G401 (cell line): ENCODE measurements around the gene CAMKMT. TPM values are rescaled to one million over a fixed set of nuclear protein-coding genes. Genes with fewer than 3 reads are reported as not detected.
A peak's percentile ranks its signal among the peaks of the same experiment; 100 is the strongest.
"Not testable (repeated sequence)": the region's sequence is repeated elsewhere in the genome, so short reads cannot be mapped to it uniquely, and the experiment has no call there.

Experiments used
- DNase-seq: peaks from one replicate; pipeline ENCODE4 v3.0.0-alpha.2; 2015; ENCODE audit warnings: low spot score
- in situ Hi-C: cut with HindIII; loops from 2 replicates; pipeline ENCODE4 v1.10.0; 2016; ENCODE audit warnings: low sequenced_read_pairs, mixed read lengths
- total RNA-seq: library from RNA; depleted of rRNA; stranded (reverse); fragments of >200 nt; shearing (Covaris generic); gene quantifications from 2 replicates; pipeline ENCODE4 v1.2.3, GENCODE V29; 2014

Gene CAMKMT
- total RNA-seq, 1 experiment from 2014 or later, result 1.6 TPM

GRCh38 chr2:44354761-44355160 lies 7.0 kb upstream of the CAMKMT start:
- in situ Hi-C loops, result no loop called here
- DNase-seq, result no peak

- in situ Hi-C loops, result no loop called here
- DNase-seq, result peak; percentile 45
Measured at GRCh38 chr2:44358503-44358902, 3.2 kb upstream of the CAMKMT start.

- in situ Hi-C loops, result no loop called here
- DNase-seq, result no peak
Measured at GRCh38 chr2:44360749-44361329, 908 bp upstream of the CAMKMT start.

- in situ Hi-C loops, result no loop called here
- peak; percentile 63 for DNase-seq
Measured at GRCh38 chr2:44362207-44363015, 664 bp downstream of the CAMKMT start.

- in situ Hi-C loops, result no loop called here
- no peak for DNase-seq
Measured at GRCh38 chr2:44364604-44365003, 2.9 kb downstream of the CAMKMT start.

GRCh38 chr2:44367591-44367990 lies 5.8 kb downstream of the CAMKMT start:
- in situ Hi-C loops, result no loop called here
- DNase-seq, result no peak

GRCh38 chr2:44369392-44369791 lies 7.6 kb downstream of the CAMKMT start:
- no peak for DNase-seq
- in situ Hi-C loops, result no loop called here

- DNase-seq, result no peak
- in situ Hi-C loops, result no loop called here
Measured at GRCh38 chr2:44371445-44371844, 9.7 kb downstream of the CAMKMT start.

GRCh38 chr2:44372246-44372645 lies 10.5 kb downstream of the CAMKMT start:
- no peak for DNase-seq
- in situ Hi-C loops, result no loop called here

- no peak for DNase-seq
- in situ Hi-C loops, result no loop called here
Measured at GRCh38 chr2:44377486-44377885, 15.7 kb downstream of the CAMKMT start.

GRCh38 chr2:44385226-44385625 lies 23.5 kb downstream of the CAMKMT start:
- in situ Hi-C loops, DNase-seq: not testable (repeated sequence)

GRCh38 chr2:44388877-44389276 lies 27.1 kb downstream of the CAMKMT start:
- no peak for DNase-seq
- in situ Hi-C loops, result no loop called here

- DNase-seq, result no peak
- in situ Hi-C loops, result no loop called here
Measured at GRCh38 chr2:44389895-44390294, 28.1 kb downstream of the CAMKMT start.

- peak; percentile 48 for DNase-seq
- in situ Hi-C loops, result no loop called here
Measured at GRCh38 chr2:44392338-44392943, 30.7 kb downstream of the CAMKMT start.

- no peak for DNase-seq
- in situ Hi-C loops, result no loop called here
Measured at GRCh38 chr2:44397447-44398175, 35.9 kb downstream of the CAMKMT start.

- in situ Hi-C loops, result no loop called here
- no peak for DNase-seq
Measured at GRCh38 chr2:44398243-44398897, 36.6 kb downstream of the CAMKMT start.

GRCh38 chr2:44420725-44421124 lies 59.0 kb downstream of the CAMKMT start:
- in situ Hi-C loops, result no loop called here
- DNase-seq, result no peak

GRCh38 chr2:44424211-44424610 lies 62.5 kb downstream of the CAMKMT start:
- no peak for DNase-seq
- in situ Hi-C loops, result no loop called here

- in situ Hi-C loops, result no loop called here
- no peak for DNase-seq
Measured at GRCh38 chr2:44429034-44429433, 67.3 kb downstream of the CAMKMT start.
